Measurements from ENCODE around the gene VIPR2. TPM values are rescaled to one million over a fixed set of nuclear protein-coding genes. Genes with fewer than 3 reads are reported as not detected.

Gene VIPR2
- total and polyA plus RNA-seq, 10 donors: 0.41 to 1.4 (median 0.64) TPM

- TF ChIP-seq POLR2AphosphoS5 (IDR thresholded peaks at IDR 0.05): no peak
- TF ChIP-seq POLR2A (IDR thresholded peaks at IDR 0.05): no peak
- TF ChIP-seq, protein P1, sequence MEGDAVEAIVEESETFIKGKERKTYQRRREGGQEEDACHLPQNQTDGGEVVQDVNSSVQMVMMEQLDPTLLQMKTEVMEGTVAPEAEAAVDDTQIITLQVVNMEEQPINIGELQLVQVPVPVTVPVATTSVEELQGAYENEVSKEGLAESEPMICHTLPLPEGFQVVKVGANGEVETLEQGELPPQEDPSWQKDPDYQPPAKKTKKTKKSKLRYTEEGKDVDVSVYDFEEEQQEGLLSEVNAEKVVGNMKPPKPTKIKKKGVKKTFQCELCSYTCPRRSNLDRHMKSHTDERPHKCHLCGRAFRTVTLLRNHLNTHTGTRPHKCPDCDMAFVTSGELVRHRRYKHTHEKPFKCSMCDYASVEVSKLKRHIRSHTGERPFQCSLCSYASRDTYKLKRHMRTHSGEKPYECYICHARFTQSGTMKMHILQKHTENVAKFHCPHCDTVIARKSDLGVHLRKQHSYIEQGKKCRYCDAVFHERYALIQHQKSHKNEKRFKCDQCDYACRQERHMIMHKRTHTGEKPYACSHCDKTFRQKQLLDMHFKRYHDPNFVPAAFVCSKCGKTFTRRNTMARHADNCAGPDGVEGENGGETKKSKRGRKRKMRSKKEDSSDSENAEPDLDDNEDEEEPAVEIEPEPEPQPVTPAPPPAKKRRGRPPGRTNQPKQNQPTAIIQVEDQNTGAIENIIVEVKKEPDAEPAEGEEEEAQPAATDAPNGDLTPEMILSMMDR (IDR thresholded peaks at IDR 0.05 in 8 of 11, conservative IDR thresholded peaks at IDR 0.05 in 3 of 11): no peak
- Histone ChIP-seq H3K27me3 (replicated peaks in 1 of 7) (no peaks in the 10 kb centered on the region), H3K9me3 (no peaks in the 10 kb centered on the region), H3K4me3 (no peak overlapping the region), H3K36me3 (no peaks in the 10 kb centered on the region), H3K27ac (no peak overlapping the region), H3K4me1 (no peaks in the 10 kb centered on the region)
- intact Hi-C loops (cut with DNase I; ENCODE audit: low total_unique reads): no loop called here
- WGBS, 5 donors: 84 to 95% (median 93%) methylated on average over 13 to 14 of the region's 14 CpGs
- DNase-seq: peak; percentile 71
These were observed 48.7 kb downstream of the VIPR2 start for GRCh38 chr7:159095979-159096411.

DNA sequence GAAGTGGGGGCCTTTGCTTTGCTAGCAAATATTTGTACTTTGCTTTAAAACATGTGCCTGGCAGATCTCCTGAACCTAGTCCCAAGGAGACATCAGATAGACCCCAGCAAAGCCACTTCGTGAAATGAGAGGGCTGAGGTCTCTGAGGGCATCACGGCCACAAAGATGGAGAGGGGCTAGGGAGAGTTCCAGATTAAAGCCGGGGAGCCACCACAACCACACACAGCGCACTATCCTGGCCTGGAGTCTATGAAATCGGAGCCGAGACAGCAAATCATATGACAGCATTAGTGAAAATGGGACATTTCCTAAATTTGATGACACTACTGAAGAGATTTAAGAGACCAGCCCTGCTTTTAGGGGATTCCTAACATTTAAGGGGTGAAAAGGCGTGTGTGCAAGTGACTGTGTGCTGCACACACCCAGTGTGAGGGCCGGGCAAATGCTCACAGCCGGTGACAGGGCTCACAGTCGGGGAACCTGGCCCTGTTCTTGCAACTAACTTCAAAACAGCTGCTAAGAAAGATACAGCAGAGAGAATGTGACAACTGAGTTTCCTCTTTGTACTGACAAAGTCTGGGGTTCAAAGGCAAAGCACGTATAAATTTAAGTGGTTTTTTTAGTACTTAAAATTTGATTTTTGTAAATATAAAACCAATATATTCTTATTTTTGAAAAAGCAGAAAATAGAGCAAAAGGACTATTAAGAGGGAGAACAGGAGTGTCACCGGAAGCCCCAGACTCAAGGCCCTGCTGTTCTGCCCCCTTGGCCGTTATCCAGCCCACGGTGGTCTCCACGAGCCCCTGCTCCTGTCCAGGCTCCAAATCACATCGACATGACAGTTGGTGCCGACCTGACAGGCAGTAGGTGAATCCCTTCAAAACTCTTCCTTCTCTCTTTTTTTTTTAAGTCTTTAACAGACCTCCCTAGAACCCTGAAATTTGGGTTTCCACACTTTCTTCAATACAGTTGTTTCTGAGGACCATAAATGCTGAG is 49.5 kb downstream of the VIPR2 start:
- DNase-seq: no peak
- 70 to 82% (median 80%) methylated on average over 17 of the region's 17 CpGs for WGBS, 5 donors
- Histone ChIP-seq H3K9me3 (no peaks in the 10 kb centered on the region), H3K4me3 (no peak overlapping the region), H3K27me3 (replicated peaks in 1 of 7) (no peaks in the 10 kb centered on the region), H3K4me1 (no peaks in the 10 kb centered on the region), H3K27ac (no peak overlapping the region), H3K36me3 (no peaks in the 10 kb centered on the region)
- intact Hi-C loops (cut with DNase I; ENCODE audit: low total_unique reads): no loop called here
- no peak for TF ChIP-seq POLR2AphosphoS5 (IDR thresholded peaks at IDR 0.05)
- TF ChIP-seq POLR2A (IDR thresholded peaks at IDR 0.05): no peak
- TF ChIP-seq, protein P1 (IDR thresholded peaks at IDR 0.05 in 8 of 11, conservative IDR thresholded peaks at IDR 0.05 in 3 of 11): no peak

DNA sequence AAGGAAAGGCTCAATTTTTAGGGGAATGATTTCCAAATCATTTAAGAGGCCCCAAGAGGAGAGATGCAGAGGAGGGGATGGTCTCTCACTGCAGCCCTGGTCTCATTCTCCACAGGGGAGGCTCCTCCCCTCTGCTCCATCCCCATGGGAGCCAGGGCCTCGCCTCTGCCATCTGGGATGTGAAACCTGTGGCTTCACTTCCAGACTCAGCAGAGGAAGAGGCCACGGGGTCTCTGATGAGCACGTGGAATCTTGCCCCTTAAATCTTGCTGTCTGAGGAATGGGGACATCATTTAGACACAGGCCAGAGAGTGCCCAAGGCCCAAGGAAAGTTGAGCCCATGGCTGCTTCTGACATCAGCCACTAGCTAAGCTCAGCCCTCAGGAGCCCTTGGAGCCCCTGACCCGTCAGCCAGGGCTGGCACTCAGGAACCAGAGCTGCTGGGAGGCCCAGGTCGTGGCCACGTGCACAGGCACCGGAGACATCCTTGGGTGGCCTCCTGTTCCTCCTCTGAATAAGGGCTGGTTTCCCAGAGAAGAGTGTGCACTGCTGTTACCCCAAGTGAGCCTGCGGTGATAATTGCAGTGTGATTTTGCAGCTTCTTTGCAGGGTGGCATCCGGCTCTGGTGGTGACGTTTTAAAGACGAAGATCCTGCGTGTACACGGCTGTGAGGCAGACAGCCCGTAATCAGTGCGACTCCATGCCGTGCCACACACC is 50.5 kb downstream of the VIPR2 start:
- no peak overlapping the region for H3K27ac ChIP-seq
- no peaks in the 10 kb centered on the region for H3K4me1 ChIP-seq

More for the DNA sequence above, 50.5 kb downstream of the VIPR2 start:
- WGBS, 5 donors: 77 to 88% (median 81%) methylated on average over 14 to 16 of the region's 16 CpGs
- Histone ChIP-seq H3K9me3 (no peaks in the 10 kb centered on the region), H3K36me3 (no peaks in the 10 kb centered on the region), H3K27me3 (replicated peaks in 1 of 7) (no peaks in the 10 kb centered on the region), H3K4me3 (no peak overlapping the region)
- TF ChIP-seq POLR2A (IDR thresholded peaks at IDR 0.05): no peak
- TF ChIP-seq, protein P1 (IDR thresholded peaks at IDR 0.05 in 8 of 11, conservative IDR thresholded peaks at IDR 0.05 in 3 of 11): no peak
- TF ChIP-seq POLR2AphosphoS5 (IDR thresholded peaks at IDR 0.05): no peak
- DNase-seq: peak; percentile 49
- intact Hi-C loops (cut with DNase I; ENCODE audit: low total_unique reads): no loop called here
